GM21717 (cell line): ENCODE results near the gene OLFML1.
A peak's percentile ranks its signal among the peaks of the same experiment; 100 is the strongest.

Experiments
- ATAC-seq: cut with Tn5 transposase; IDR thresholded peaks from one replicate; pipeline ENCODE4 v1.9.1; 2021; ENCODE audit warnings: mild to moderate bottlenecking, moderate library complexity; ENCODE audit not compliant: unreplicated experiment

The OLFML1 gene

GRCh38 chr11:7473717-7474116 lies 11.6 kb upstream of the OLFML1 start:
- ATAC-seq = peak; percentile 74

GRCh38 chr11:7480113-7480512 lies 5.2 kb upstream of the OLFML1 start:
- ATAC-seq = no peak

GRCh38 chr11:7484131-7484530 lies 1.2 kb upstream of the OLFML1 start:
- ATAC-seq = no peak

GRCh38 chr11:7484645-7485044 lies 661 bp upstream of the OLFML1 start:
- ATAC-seq = no peak

GRCh38 chr11:7486098-7486780 lies 933 bp downstream of the OLFML1 start:
- ATAC-seq = no peak

- ATAC-seq = no peak
These were observed 1.5 kb downstream of the OLFML1 start for GRCh38 chr11:7486781-7487140.

GRCh38 chr11:7487360-7487759 lies 2.1 kb downstream of the OLFML1 start:
- no peak for ATAC-seq

GRCh38 chr11:7488681-7489080 lies 3.4 kb downstream of the OLFML1 start:
- no peak for ATAC-seq

GRCh38 chr11:7489376-7489775 lies 4.1 kb downstream of the OLFML1 start:
- no peak for ATAC-seq

GRCh38 chr11:7490054-7490453 lies 4.7 kb downstream of the OLFML1 start:
- ATAC-seq = no peak

GRCh38 chr11:7490535-7490934 lies 5.2 kb downstream of the OLFML1 start:
- ATAC-seq = no peak

- ATAC-seq = no peak
These were observed 6.9 kb downstream of the OLFML1 start for GRCh38 chr11:7492253-7492652.

- ATAC-seq = no peak
These were observed 8.4 kb downstream of the OLFML1 start for GRCh38 chr11:7493670-7494069.

- ATAC-seq = no peak
These were observed 8.9 kb downstream of the OLFML1 start for GRCh38 chr11:7494086-7494745.

- ATAC-seq = peak; percentile 91
These were observed 10.7 kb downstream of the OLFML1 start for GRCh38 chr11:7495882-7496551.

GRCh38 chr11:7498193-7498592 lies 12.9 kb downstream of the OLFML1 start:
- ATAC-seq = no peak

GRCh38 chr11:7499081-7499480 lies 13.8 kb downstream of the OLFML1 start:
- no peak for ATAC-seq

- no peak for ATAC-seq
These were observed 14.9 kb downstream of the OLFML1 start for GRCh38 chr11:7500251-7500650.

- no peak for ATAC-seq
These were observed 15.9 kb downstream of the OLFML1 start for GRCh38 chr11:7501251-7501650.

GRCh38 chr11:7501894-7502293 lies 16.6 kb downstream of the OLFML1 start:
- ATAC-seq = no peak

GRCh38 chr11:7506243-7506642 lies 20.9 kb downstream of the OLFML1 start:
- ATAC-seq = no peak

GRCh38 chr11:7508087-7508486 lies 22.8 kb downstream of the OLFML1 start:
- no peak for ATAC-seq
